Panc1 (cell line): ENCODE results near the gene PGS1. TPM values are rescaled to one million over a fixed set of nuclear protein-coding genes. Genes with fewer than 3 reads are reported as not detected.
A peak's percentile ranks its signal among the peaks of the same experiment; 100 is the strongest.

Experiments
- ATAC-seq: fragments of 200-7000 bp; cut with Tn5 transposase; 2 replicates; pipeline ENCODE4 v1.9.1; 2020; ENCODE audit warnings: mild to moderate bottlenecking, moderate library complexity
- BruUV-seq: library from RNA; stranded (reverse); fragments of 400-500 nt; replicated peaks from 2 replicates; lab custom pipeline; 2021; lab: Mats Ljungman, UMichigan
- CTCF ChIA-PET: fragments of 300-600 bp; sonication (Branson Sonifier 250); formaldehyde crosslinking; loops from one replicate; lab custom pipeline; 2022; ENCODE audit warnings: antibody characterized with exemption; lab: Charles Lee
- POLR2A ChIA-PET: fragments of 300-600 bp; sonication (Branson Sonifier 250); formaldehyde crosslinking; loops from one replicate; lab custom pipeline; 2022; ENCODE audit warnings: antibody characterized with exemption; lab: Charles Lee
- DNase-seq: peaks from one replicate; pipeline ENCODE4 v3.0.0-alpha.2; 2010; ENCODE audit warnings: low read depth, low spot score
- H3K27ac ChIP-seq: 2 replicates; pipeline ENCODE4 v1.5.1; 2011; ENCODE audit warnings: mild to moderate bottlenecking, low read length, inconsistent platforms
- H3K27me3 ChIP-seq: fragments of 200-500 bp; sonication (Bioruptor generic); 2 replicates; pipeline ENCODE4 v1.6.0; 2014; ENCODE audit warnings: low read length, inconsistent platforms; ENCODE audit not compliant: control insufficient read depth, insufficient read depth
- H3K36me3 ChIP-seq: fragments of 200-500 bp; sonication (Bioruptor generic); 2 replicates; pipeline ENCODE4 v1.5.1; 2014; ENCODE audit warnings: inconsistent platforms, mild to moderate bottlenecking, low read length, moderate library complexity; ENCODE audit not compliant: control insufficient read depth, insufficient read depth
- H3K4me1 ChIP-seq: 2 replicates; pipeline ENCODE4 v1.5.1; 2011; ENCODE audit warnings: inconsistent platforms, mild to moderate bottlenecking, low read length, moderate library complexity; ENCODE audit not compliant: control insufficient read depth, insufficient read depth
- H3K4me3 ChIP-seq, 2 experiments: 2 replicates each; pipeline ENCODE4 v1.5.1; 2011 to 2012; ENCODE audit warnings: low read depth in 2 of 2, low read length in 2 of 2, mild to moderate bottlenecking in 2 of 2, inconsistent platforms in 1 of 2, moderate library complexity in 1 of 2
- H3K9me3 ChIP-seq: fragments of 200-500 bp; sonication (Bioruptor generic); 2 replicates; pipeline ENCODE4 v1.5.1; 2014; ENCODE audit warnings: low read depth, mild to moderate bottlenecking, inconsistent platforms, low read length, moderate library complexity; ENCODE audit not compliant: control insufficient read depth, insufficient read depth
- POLR2AphosphoS5 ChIP-seq: IDR thresholded peaks from 2 replicates; pipeline ENCODE4 v1.6.1; 2012; ENCODE audit warnings: mild to moderate bottlenecking, low read depth, low read length, moderate library complexity
- SIN3A ChIP-seq: IDR thresholded peaks from 2 replicates; pipeline ENCODE4 v1.6.1; 2012; ENCODE audit warnings: low read depth, mild to moderate bottlenecking, low read length, moderate library complexity, borderline replicate concordance; ENCODE audit not compliant: insufficient read depth
- TCF7L2 ChIP-seq: IDR thresholded peaks from 2 replicates; pipeline ENCODE4 v1.6.1; 2011; ENCODE audit warnings: mild to moderate bottlenecking, low read depth, low read length, inconsistent platforms
- in situ Hi-C: cut with HindIII; loops from 2 replicates; pipeline ENCODE4 v1.10.0; 2016; ENCODE audit warnings: low sequenced_read_pairs, low pct_unique_long_range_greater_than_20kb
- intact Hi-C: fragments of 100-400 bp; cut with micrococcal nuclease; formaldehyde crosslinking; loops from one replicate; pipeline ENCODE4 v1.10.0; 2022; ENCODE audit not compliant: unreplicated experiment
- total RNA-seq: library from RNA; stranded (reverse); gene quantifications from one replicate; pipeline ENCODE4 v1.2.1, GENCODE V29; 2021; ENCODE audit not compliant: unreplicated experiment
- TF ChIP-seq, protein P1 (sequence below): fragments of 450-650 bp; IDR thresholded peaks from 2 replicates; pipeline ENCODE4 v1.5.1; 2017; ENCODE audit warnings: mild to moderate bottlenecking
- TF ChIP-seq, protein P2 (sequence below), 2 experiments: IDR thresholded peaks; 2 replicates each; pipeline ENCODE4 v1.6.1; 2011 to 2012; ENCODE audit warnings: low read depth in 2 of 2, control low read depth in 1 of 2, low read length in 1 of 2, mild to moderate bottlenecking in 1 of 2, moderate library complexity in 1 of 2; ENCODE audit not compliant: insufficient read depth in 1 of 2

PGS1 gene
- total RNA-seq, 1 experiment from 2014 or later, result 47.5 TPM

DNA sequence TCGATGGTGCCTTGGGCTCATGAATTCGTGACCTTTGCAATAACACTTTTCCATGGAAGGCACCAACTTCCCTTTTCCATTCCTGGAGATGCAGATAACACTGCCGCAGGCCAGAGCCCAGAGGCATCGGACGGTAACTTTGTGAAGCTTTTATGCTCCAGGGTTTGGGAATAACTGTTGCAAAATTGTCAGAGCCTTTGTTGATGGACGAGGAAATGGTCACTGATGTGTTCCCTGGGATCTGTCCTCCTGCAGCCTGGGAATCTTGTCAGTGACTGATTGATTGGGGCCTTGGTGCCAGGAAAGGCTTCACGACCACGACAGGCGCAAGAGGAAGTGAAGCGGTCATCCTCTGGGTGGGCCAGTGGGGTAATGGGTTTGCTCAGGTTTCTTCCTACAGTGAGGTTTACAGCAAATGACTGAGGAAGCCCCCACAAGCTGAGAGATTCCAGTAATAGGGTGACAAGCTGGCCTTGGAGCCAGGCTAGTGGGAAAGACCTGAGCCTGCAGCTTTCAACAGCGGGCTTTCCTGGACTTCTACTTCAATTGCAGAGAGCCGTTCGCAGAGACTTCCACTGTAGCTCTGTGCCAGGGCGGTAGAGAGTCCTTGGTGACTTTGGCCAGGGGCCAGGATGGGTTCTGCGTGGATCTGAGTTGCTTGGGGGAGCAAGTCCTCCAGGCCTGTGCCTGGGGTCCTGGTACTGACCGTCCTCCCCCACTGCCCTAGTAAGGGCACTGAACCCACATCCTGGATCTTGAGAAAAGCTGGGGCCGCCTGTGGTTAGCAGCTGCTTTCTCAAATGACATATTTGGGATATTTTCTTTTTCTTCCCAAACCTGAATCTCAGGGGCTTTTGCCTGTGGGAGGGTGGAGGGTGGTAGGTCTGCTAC lies 37.6 kb downstream of the PGS1 start:
- in situ Hi-C loops, result no loop called here
- DNase-seq (no peak), ATAC-seq (no peak)
- CTCF ChIA-PET, result no interaction called here
- BruUV-seq, result TSS peak; percentile 17
- no peak overlapping the region for H3K4me3 ChIP-seq
- no peaks in the 10 kb centered on the region; the same call in 1 of the 2 replicates for H3K36me3 ChIP-seq
- TF ChIP-seq, protein P1, sequence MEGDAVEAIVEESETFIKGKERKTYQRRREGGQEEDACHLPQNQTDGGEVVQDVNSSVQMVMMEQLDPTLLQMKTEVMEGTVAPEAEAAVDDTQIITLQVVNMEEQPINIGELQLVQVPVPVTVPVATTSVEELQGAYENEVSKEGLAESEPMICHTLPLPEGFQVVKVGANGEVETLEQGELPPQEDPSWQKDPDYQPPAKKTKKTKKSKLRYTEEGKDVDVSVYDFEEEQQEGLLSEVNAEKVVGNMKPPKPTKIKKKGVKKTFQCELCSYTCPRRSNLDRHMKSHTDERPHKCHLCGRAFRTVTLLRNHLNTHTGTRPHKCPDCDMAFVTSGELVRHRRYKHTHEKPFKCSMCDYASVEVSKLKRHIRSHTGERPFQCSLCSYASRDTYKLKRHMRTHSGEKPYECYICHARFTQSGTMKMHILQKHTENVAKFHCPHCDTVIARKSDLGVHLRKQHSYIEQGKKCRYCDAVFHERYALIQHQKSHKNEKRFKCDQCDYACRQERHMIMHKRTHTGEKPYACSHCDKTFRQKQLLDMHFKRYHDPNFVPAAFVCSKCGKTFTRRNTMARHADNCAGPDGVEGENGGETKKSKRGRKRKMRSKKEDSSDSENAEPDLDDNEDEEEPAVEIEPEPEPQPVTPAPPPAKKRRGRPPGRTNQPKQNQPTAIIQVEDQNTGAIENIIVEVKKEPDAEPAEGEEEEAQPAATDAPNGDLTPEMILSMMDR, result no peak
- TF ChIP-seq POLR2AphosphoS5 (no peak), TCF7L2 (no peak)
- H3K4me1 ChIP-seq, result peaks cover 4% of the 10 kb centered on the region; the same call in 1 of the 2 replicates
- no peaks in the 10 kb centered on the region for H3K9me3 ChIP-seq
- intact Hi-C loops, result no loop called here
- H3K27ac ChIP-seq, result no peak overlapping the region
- POLR2A ChIA-PET, result no interaction called here
- H3K27me3 ChIP-seq, result no peaks in the 10 kb centered on the region

DNA sequence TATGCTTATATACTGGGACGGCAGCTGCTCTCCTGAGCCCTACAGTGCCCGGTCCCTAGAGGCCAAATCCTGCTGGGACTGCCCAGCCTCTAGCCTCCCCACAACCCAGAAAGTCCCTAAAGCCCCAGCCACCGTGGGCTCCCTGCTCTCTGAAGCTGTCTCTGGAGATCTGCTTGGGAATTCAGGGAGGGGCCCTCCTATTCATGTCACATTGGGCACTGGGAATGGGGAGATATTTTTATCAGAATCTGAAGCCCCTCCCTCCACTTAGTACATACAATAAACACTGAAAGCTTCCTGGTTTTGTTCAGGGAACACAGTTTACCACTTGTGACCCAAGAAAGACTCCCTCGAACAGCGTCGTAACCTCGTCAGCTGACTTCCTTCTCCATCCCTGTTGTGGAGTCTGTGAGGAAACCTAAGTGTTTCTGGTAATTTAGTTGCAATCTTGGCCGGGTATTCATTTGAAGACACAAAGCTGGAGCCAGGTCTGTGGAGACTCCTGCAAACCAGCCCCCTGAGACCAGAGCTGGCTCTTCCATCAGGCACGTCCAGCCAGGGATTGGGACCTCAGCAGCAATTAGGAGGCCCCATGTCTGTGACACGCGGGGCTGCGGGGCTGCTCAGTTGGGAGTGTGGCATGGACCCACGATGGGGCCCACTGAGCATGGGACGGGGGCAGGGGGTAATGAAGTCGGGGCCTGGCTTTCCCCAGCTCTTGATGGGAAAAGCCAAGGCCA lies 38.5 kb downstream of the PGS1 start:
- peaks cover 12% of the 10 kb centered on the region; the same call in 1 of the 2 replicates for H3K4me1 ChIP-seq
- BruUV-seq, result no TSS peak
- no peaks in the 10 kb centered on the region for H3K27me3 ChIP-seq
- ChIA-PET POLR2A (no interaction called here), CTCF (no interaction called here)
- DNase-seq (no peak), ATAC-seq (no peak)
- intact Hi-C loops (no loop called here), in situ Hi-C loops (no loop called here)
- TF ChIP-seq, protein P1, result no peak
- TF ChIP-seq TCF7L2, result no peak
- TF ChIP-seq, protein P2, sequence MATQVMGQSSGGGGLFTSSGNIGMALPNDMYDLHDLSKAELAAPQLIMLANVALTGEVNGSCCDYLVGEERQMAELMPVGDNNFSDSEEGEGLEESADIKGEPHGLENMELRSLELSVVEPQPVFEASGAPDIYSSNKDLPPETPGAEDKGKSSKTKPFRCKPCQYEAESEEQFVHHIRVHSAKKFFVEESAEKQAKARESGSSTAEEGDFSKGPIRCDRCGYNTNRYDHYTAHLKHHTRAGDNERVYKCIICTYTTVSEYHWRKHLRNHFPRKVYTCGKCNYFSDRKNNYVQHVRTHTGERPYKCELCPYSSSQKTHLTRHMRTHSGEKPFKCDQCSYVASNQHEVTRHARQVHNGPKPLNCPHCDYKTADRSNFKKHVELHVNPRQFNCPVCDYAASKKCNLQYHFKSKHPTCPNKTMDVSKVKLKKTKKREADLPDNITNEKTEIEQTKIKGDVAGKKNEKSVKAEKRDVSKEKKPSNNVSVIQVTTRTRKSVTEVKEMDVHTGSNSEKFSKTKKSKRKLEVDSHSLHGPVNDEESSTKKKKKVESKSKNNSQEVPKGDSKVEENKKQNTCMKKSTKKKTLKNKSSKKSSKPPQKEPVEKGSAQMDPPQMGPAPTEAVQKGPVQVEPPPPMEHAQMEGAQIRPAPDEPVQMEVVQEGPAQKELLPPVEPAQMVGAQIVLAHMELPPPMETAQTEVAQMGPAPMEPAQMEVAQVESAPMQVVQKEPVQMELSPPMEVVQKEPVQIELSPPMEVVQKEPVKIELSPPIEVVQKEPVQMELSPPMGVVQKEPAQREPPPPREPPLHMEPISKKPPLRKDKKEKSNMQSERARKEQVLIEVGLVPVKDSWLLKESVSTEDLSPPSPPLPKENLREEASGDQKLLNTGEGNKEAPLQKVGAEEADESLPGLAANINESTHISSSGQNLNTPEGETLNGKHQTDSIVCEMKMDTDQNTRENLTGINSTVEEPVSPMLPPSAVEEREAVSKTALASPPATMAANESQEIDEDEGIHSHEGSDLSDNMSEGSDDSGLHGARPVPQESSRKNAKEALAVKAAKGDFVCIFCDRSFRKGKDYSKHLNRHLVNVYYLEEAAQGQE (IDR thresholded peaks at IDR 0.05; ENCODE audit: insufficient read depth in 1 of 2, low read depth in 2 of 2, low read length in 1 of 2), result no peak
- no peak for TF ChIP-seq POLR2AphosphoS5
- TF ChIP-seq SIN3A, result no peak
- no peak overlapping the region for H3K4me3 ChIP-seq
- no peaks in the 10 kb centered on the region; the same call in 1 of the 2 replicates for H3K36me3 ChIP-seq
- H3K27ac ChIP-seq, result no peak overlapping the region
- no peaks in the 10 kb centered on the region for H3K9me3 ChIP-seq
